ENCODE measurements around the gene SPDL1. TPM values are rescaled to one million over a fixed set of nuclear protein-coding genes. Genes with fewer than 3 reads are reported as not detected.

SPDL1 gene
- total and polyA plus RNA-seq, 2 of the 8 experiments (the other 6 are each of a cell fraction or from before 2014, with no cell fraction given) = 16.9 to 44.5 TPM

DNA sequence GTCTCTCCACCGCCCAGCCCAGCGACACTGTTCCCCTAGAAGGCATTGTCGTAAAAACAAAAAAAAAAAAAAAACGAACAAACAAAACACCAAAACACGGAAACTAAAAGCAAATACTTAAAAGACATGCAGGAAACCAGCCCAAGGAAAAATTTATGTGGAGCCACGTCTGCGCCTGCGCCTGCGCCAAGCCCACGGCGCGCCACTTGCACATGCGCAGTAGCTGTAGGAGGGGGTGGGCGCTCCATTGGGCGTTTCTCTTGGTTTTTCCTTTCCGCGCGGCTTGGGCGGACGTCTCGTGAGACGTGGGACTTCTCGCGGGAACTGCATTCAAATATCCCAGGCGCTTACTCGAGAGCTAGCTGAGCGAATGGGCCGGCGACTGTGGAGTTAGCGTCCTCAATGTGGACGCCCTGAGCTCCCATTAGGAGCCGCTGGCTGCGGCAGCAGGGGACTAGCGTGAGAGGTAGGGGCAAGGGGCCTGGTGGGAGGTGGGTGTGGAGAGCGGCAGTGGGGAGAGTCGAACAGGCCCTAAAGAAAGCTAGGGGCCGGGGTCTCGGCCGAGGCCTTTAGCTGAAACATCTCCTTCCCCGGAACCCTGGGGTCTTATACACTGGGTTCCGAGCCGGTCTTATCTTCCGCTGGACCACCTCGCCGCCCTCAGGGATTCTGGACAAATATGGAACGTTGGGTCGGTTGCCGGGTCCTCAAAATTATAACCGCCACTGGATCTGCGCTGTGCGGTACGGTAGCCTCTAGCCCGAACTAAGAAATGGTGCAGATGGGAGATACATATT, at the start of gene SPDL1 (continued):
- TF ChIP-seq FOSL1 (IDR thresholded peaks at IDR 0.05; ENCODE audit: insufficient read depth, low read depth, low read length) = no peak
- peak in 1 of 2 experiments; percentile 27; a peak in 1 of 4 replicates for TF ChIP-seq SIN3A (conservative IDR thresholded peaks at IDR 0.05 in 1 of 2, IDR thresholded peaks at IDR 0.05 in 1 of 2; ENCODE audit: low read depth in 1 of 2, low read length in 2 of 2)
- no peak for TF ChIP-seq TCF12 (IDR thresholded peaks at IDR 0.05; ENCODE audit: low read depth, low read length)
